ENCODE data around the gene COQ8B.

GRCh38 chr19:40718774-40719391 lies 2.2 kb upstream of the COQ8B start:
- TF ChIP-seq CTCF (IDR thresholded peaks at IDR 0.05) = no peak
- TF ChIP-seq ZFX (IDR thresholded peaks at IDR 0.05; ENCODE audit: borderline replicate concordance) = no peak
